ENCODE data around the gene CA10.

DNA sequence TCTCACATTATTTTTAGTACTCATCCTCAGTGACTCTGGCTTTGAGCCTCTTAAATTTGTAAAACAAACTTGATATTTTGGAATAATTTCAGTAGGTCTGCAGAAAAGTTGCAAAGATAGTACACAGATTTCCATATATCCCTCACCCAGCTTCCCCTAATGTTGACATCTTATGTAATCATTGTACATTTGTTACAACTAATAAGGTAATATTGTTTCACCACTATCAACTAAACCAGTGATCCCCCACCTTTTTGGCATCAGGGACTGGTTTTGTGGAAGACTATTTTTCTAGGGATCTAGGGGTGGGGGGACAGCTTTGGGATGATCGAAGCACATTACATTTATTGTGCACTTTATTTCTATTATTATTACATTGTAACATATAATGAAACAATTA, 391.2 kb downstream of the CA10 start:
- TF ChIP-seq POLR2AphosphoS5 (IDR thresholded peaks at IDR 0.05; ENCODE audit: low read depth), result no peak
- TF ChIP-seq, protein P1, sequence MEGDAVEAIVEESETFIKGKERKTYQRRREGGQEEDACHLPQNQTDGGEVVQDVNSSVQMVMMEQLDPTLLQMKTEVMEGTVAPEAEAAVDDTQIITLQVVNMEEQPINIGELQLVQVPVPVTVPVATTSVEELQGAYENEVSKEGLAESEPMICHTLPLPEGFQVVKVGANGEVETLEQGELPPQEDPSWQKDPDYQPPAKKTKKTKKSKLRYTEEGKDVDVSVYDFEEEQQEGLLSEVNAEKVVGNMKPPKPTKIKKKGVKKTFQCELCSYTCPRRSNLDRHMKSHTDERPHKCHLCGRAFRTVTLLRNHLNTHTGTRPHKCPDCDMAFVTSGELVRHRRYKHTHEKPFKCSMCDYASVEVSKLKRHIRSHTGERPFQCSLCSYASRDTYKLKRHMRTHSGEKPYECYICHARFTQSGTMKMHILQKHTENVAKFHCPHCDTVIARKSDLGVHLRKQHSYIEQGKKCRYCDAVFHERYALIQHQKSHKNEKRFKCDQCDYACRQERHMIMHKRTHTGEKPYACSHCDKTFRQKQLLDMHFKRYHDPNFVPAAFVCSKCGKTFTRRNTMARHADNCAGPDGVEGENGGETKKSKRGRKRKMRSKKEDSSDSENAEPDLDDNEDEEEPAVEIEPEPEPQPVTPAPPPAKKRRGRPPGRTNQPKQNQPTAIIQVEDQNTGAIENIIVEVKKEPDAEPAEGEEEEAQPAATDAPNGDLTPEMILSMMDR (conservative IDR thresholded peaks at IDR 0.05; ENCODE audit: low read depth in 2 of 2), result no peak
- no peak for TF ChIP-seq EZH2phosphoT487 (IDR thresholded peaks at IDR 0.05; ENCODE audit: unreplicated experiment)
- TF ChIP-seq EZH2 (IDR thresholded peaks at IDR 0.05; ENCODE audit: low read depth, unreplicated experiment), result no peak
- no peak for TF ChIP-seq CREB1 (CRISPR knock-in tag; IDR thresholded peaks at IDR 0.05; ENCODE audit: low read depth)
- TF ChIP-seq, protein P2, sequence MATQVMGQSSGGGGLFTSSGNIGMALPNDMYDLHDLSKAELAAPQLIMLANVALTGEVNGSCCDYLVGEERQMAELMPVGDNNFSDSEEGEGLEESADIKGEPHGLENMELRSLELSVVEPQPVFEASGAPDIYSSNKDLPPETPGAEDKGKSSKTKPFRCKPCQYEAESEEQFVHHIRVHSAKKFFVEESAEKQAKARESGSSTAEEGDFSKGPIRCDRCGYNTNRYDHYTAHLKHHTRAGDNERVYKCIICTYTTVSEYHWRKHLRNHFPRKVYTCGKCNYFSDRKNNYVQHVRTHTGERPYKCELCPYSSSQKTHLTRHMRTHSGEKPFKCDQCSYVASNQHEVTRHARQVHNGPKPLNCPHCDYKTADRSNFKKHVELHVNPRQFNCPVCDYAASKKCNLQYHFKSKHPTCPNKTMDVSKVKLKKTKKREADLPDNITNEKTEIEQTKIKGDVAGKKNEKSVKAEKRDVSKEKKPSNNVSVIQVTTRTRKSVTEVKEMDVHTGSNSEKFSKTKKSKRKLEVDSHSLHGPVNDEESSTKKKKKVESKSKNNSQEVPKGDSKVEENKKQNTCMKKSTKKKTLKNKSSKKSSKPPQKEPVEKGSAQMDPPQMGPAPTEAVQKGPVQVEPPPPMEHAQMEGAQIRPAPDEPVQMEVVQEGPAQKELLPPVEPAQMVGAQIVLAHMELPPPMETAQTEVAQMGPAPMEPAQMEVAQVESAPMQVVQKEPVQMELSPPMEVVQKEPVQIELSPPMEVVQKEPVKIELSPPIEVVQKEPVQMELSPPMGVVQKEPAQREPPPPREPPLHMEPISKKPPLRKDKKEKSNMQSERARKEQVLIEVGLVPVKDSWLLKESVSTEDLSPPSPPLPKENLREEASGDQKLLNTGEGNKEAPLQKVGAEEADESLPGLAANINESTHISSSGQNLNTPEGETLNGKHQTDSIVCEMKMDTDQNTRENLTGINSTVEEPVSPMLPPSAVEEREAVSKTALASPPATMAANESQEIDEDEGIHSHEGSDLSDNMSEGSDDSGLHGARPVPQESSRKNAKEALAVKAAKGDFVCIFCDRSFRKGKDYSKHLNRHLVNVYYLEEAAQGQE (IDR thresholded peaks at IDR 0.05; ENCODE audit: unreplicated experiment), result no peak
- no peak for TF ChIP-seq JUNB (IDR thresholded peaks at IDR 0.05; ENCODE audit: unreplicated experiment)
- TF ChIP-seq ZNF114 (CRISPR knock-in tag; IDR thresholded peaks at IDR 0.05), result no peak

Data from GM23338 (cell line).